Thyroid gland (tissue), 4 donors: ENCODE results near the gene HOXA7. TPM values are rescaled to one million over a fixed set of nuclear protein-coding genes. Genes with fewer than 3 reads are reported as not detected.
A peak's percentile ranks its signal among the peaks of the same experiment; 100 is the strongest.

Source experiments
- DNase-seq, 2 donors: peaks; one replicate each; pipeline ENCODE4 v3.0.0-alpha.2; 2019
- H3K27ac ChIP-seq, 3 donors: fragments of 200-600 bp; sonication (generic); 1 replicate in 2 of 3; 2 replicates in 1 of 3; pipeline ENCODE4 v1.5.1; 2016 to 2019; ENCODE audit warnings: mild to moderate bottlenecking in 1 of 3, moderate library complexity in 1 of 3
- H3K27me3 ChIP-seq: fragments of 200-600 bp; sonication (generic); one replicate; pipeline ENCODE4 v1.5.1; 2019
- H3K36me3 ChIP-seq, 2 donors: fragments of 200-600 bp; sonication (generic); one replicate each; pipeline ENCODE4 v1.5.1; 2016 to 2019
- H3K4me1 ChIP-seq, 2 donors: fragments of 200-600 bp; sonication (generic); one replicate each; pipeline ENCODE4 v1.5.1; 2017 to 2019
- H3K4me3 ChIP-seq, 3 donors: fragments of 200-600 bp; sonication (generic); replicated peaks in 1 of 3; 1 replicate in 2 of 3; 2 replicates in 1 of 3; pipeline ENCODE4 v1.5.1; 2016; ENCODE audit warnings: mild to moderate bottlenecking in 1 of 3
- H3K9me3 ChIP-seq: fragments of 200-600 bp; sonication (generic); one replicate; pipeline ENCODE4 v1.5.1; 2017
- POLR2A ChIP-seq, 2 donors: fragments of 450-650 bp; IDR thresholded peaks; one replicate each; pipeline ENCODE4 v1.6.1; 2017; ENCODE audit warnings: antibody characterized with exemption in 2 of 2, mild to moderate bottlenecking in 2 of 2, moderate library complexity in 1 of 2
- WGBS, 2 donors: methylation state at CpG; one replicate each; pipeline ENCODE4 v1.1.5; 2017; 5-methylcytosine and 5-hydroxymethylcytosine counted together
- intact Hi-C: fragments of 100-400 bp; cut with DNase I; formaldehyde crosslinking; loops from one replicate; pipeline ENCODE4 v1.15.1; 2023
- total RNA-seq, 4 donors: library from RNA; depleted of rRNA; stranded (reverse); fragments of >200 nt; gene quantifications; one replicate each; pipeline ENCODE4 v1.2.3, GENCODE V29; 2016
- TF ChIP-seq, protein P1 (sequence below), 6 experiments: fragments of 200-600 bp in 3 of 6; fragments of 450-650 bp in 3 of 6; sonication (generic) in 3 of 6; IDR thresholded peaks; one replicate each; pipeline ENCODE4 v1.5.1; 2016 to 2019; ENCODE audit warnings: antibody characterized with exemption in 6 of 6, mild to moderate bottlenecking in 2 of 6, inconsistent platforms in 1 of 6, moderate library complexity in 1 of 6

The HOXA7 gene
- total RNA-seq, 4 donors from 2014 or later: 0.34 to 2.1 (median 0.74) TPM

- Histone ChIP-seq H3K4me3 (peak overlapping the region in 1 of 3 donors; percentile 19), H3K36me3 (no peaks in the 10 kb centered on the region), H3K27me3 (peaks cover 38% of the 10 kb centered on the region), H3K27ac (peak overlapping the region; percentile 76 to 93 (median 82)), H3K4me1 (peaks cover 0 to 11% of the 10 kb centered on the region in 2 donors), H3K9me3 (no peaks in the 10 kb centered on the region)
- WGBS, 2 donors: 12 to 24% methylated on average over 27 to 29 of the region's 47 CpGs
- TF ChIP-seq, protein P1, sequence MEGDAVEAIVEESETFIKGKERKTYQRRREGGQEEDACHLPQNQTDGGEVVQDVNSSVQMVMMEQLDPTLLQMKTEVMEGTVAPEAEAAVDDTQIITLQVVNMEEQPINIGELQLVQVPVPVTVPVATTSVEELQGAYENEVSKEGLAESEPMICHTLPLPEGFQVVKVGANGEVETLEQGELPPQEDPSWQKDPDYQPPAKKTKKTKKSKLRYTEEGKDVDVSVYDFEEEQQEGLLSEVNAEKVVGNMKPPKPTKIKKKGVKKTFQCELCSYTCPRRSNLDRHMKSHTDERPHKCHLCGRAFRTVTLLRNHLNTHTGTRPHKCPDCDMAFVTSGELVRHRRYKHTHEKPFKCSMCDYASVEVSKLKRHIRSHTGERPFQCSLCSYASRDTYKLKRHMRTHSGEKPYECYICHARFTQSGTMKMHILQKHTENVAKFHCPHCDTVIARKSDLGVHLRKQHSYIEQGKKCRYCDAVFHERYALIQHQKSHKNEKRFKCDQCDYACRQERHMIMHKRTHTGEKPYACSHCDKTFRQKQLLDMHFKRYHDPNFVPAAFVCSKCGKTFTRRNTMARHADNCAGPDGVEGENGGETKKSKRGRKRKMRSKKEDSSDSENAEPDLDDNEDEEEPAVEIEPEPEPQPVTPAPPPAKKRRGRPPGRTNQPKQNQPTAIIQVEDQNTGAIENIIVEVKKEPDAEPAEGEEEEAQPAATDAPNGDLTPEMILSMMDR (IDR thresholded peaks at IDR 0.05): no peak
- TF ChIP-seq POLR2A (IDR thresholded peaks at IDR 0.05): no peak
- no peak for DNase-seq
- intact Hi-C loops: no loop called here
Observed at GRCh38 chr7:27107391-27108381, 48.8 kb downstream of the HOXA7 start.

GRCh38 chr7:27106901-27107240 lies 49.6 kb downstream of the HOXA7 start:
- 12 to 21% methylated on average over 14 of the region's 14 CpGs for WGBS, 2 donors
- H3K27ac ChIP-seq: peak overlapping the region; percentile 49 to 93 (median 82)
- peak overlapping the region in 1 of 3 donors; percentile 21 for H3K4me3 ChIP-seq
- no peak for TF ChIP-seq POLR2A (IDR thresholded peaks at IDR 0.05)
- TF ChIP-seq, protein P1 (IDR thresholded peaks at IDR 0.05): no peak
- H3K4me1 ChIP-seq: peaks cover 0 to 11% of the 10 kb centered on the region in 2 donors
- H3K27me3 ChIP-seq: peaks cover 43% of the 10 kb centered on the region
- no peaks in the 10 kb centered on the region for H3K36me3 ChIP-seq
- intact Hi-C loops: no loop called here
- DNase-seq: no peak
- H3K9me3 ChIP-seq: no peaks in the 10 kb centered on the region

- Histone ChIP-seq H3K27ac (peak overlapping the region; percentile 49 to 93 (median 82)), H3K36me3 (no peaks in the 10 kb centered on the region), H3K4me3 (peak overlapping the region in 1 of 3 donors; percentile 21), H3K9me3 (no peaks in the 10 kb centered on the region), H3K27me3 (peaks cover 49% of the 10 kb centered on the region), H3K4me1 (peaks cover 0 to 11% of the 10 kb centered on the region in 2 donors)
- WGBS, 2 donors: 12 to 15% methylated on average over 33 to 39 of the region's 44 CpGs
- intact Hi-C loops: no loop called here
- no peak for DNase-seq
- peak in 1 of 2 donors; percentile 19 for TF ChIP-seq POLR2A (IDR thresholded peaks at IDR 0.05)
- TF ChIP-seq, protein P1 (IDR thresholded peaks at IDR 0.05): no peak
Observed at GRCh38 chr7:27106181-27106900, 50.1 kb downstream of the HOXA7 start.

- no peak overlapping the region for H3K4me3 ChIP-seq
- H3K27me3 ChIP-seq: peaks cover 43% of the 10 kb centered on the region
- DNase-seq: no peak
- peak overlapping the region; percentile 39 to 93 (median 82) for H3K27ac ChIP-seq
- TF ChIP-seq, protein P1 (IDR thresholded peaks at IDR 0.05): no peak
- no peak for TF ChIP-seq POLR2A (IDR thresholded peaks at IDR 0.05)
- WGBS, 2 donors: 21 to 38% methylated on average over 13 of the region's 13 CpGs
- H3K36me3 ChIP-seq: no peaks in the 10 kb centered on the region
- intact Hi-C loops: no loop called here
- no peaks in the 10 kb centered on the region for H3K9me3 ChIP-seq
- peaks cover 0 to 9% of the 10 kb centered on the region in 2 donors for H3K4me1 ChIP-seq
Observed at GRCh38 chr7:27105301-27106031, 51.0 kb downstream of the HOXA7 start.
